ENCODE measurements around the gene EXOC8.

The EXOC8 gene

GRCh38 chr1:231381729-231382128 lies 44.1 kb upstream of the EXOC8 start:
- Histone ChIP-seq H3K36me3 (ENCODE audit: insufficient read depth, low read length) (no peaks in the 10 kb centered on the region), H3K27me3 (ENCODE audit: insufficient read depth, low read length) (no peaks in the 10 kb centered on the region), H3K9me2 (ENCODE audit: low read depth, low read length) (no peaks in the 10 kb centered on the region), H3K9me3 (ENCODE audit: low read length) (no peaks in the 10 kb centered on the region), H2AFZ (ENCODE audit: low read length) (no peak overlapping the region), H3F3A (ENCODE audit: insufficient read depth, low read length) (no peaks in the 10 kb centered on the region), H4K20me1 (ENCODE audit: insufficient read depth, low read length) (no peaks in the 10 kb centered on the region), H3K27ac (ENCODE audit: low read depth, low read length, poor library complexity, severe bottlenecking) (no peak overlapping the region), H3K4me2 (ENCODE audit: low read length) (no peak overlapping the region), H3K4me1 (ENCODE audit: insufficient read depth, low read length, severe bottlenecking) (no peaks in the 10 kb centered on the region), H3K4me3 (ENCODE audit: low read depth, low read length, poor library complexity, severe bottlenecking) (no peak overlapping the region), H3K79me2 (ENCODE audit: insufficient read depth, low read length) (0 out of 2 replicates have a peak, but pooled peaks cover 5% of the 10 kb centered on the region), H3K9ac (ENCODE audit: low read length) (no peak overlapping the region)
- TF ChIP-seq, protein P1, sequence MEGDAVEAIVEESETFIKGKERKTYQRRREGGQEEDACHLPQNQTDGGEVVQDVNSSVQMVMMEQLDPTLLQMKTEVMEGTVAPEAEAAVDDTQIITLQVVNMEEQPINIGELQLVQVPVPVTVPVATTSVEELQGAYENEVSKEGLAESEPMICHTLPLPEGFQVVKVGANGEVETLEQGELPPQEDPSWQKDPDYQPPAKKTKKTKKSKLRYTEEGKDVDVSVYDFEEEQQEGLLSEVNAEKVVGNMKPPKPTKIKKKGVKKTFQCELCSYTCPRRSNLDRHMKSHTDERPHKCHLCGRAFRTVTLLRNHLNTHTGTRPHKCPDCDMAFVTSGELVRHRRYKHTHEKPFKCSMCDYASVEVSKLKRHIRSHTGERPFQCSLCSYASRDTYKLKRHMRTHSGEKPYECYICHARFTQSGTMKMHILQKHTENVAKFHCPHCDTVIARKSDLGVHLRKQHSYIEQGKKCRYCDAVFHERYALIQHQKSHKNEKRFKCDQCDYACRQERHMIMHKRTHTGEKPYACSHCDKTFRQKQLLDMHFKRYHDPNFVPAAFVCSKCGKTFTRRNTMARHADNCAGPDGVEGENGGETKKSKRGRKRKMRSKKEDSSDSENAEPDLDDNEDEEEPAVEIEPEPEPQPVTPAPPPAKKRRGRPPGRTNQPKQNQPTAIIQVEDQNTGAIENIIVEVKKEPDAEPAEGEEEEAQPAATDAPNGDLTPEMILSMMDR (IDR thresholded peaks at IDR 0.05; ENCODE audit: low read length): no peak
- TF ChIP-seq EZH2 (IDR thresholded peaks at IDR 0.05; ENCODE audit: borderline replicate concordance, low read length): no peak

GRCh38 chr1:231376875-231377549 lies 39.4 kb upstream of the EXOC8 start:
- H4K20me1 ChIP-seq (ENCODE audit: insufficient read depth, low read length): no peaks in the 10 kb centered on the region
- H3K4me2 ChIP-seq (ENCODE audit: low read length): no peak overlapping the region
- no peak overlapping the region for H3K4me3 ChIP-seq (ENCODE audit: low read depth, low read length, poor library complexity, severe bottlenecking)
- H3K9ac ChIP-seq (ENCODE audit: low read length): no peak overlapping the region
- no peaks in the 10 kb centered on the region for H3F3A ChIP-seq (ENCODE audit: insufficient read depth, low read length)
- H2AFZ ChIP-seq (ENCODE audit: low read length): no peak overlapping the region
- H3K9me3 ChIP-seq (ENCODE audit: low read length): no peaks in the 10 kb centered on the region
- no peaks in the 10 kb centered on the region for H3K27me3 ChIP-seq (ENCODE audit: insufficient read depth, low read length)
- 0 out of 2 replicates have a peak, but pooled peaks cover 2% of the 10 kb centered on the region for H3K79me2 ChIP-seq (ENCODE audit: insufficient read depth, low read length)
- TF ChIP-seq EZH2 (IDR thresholded peaks at IDR 0.05; ENCODE audit: borderline replicate concordance, low read length): no peak
- TF ChIP-seq, protein P1 (IDR thresholded peaks at IDR 0.05; ENCODE audit: low read length): no peak
- H3K36me3 ChIP-seq (ENCODE audit: insufficient read depth, low read length): no peaks in the 10 kb centered on the region
- H3K27ac ChIP-seq (ENCODE audit: low read depth, low read length, poor library complexity, severe bottlenecking): no peak overlapping the region
- no peaks in the 10 kb centered on the region for H3K4me1 ChIP-seq (ENCODE audit: insufficient read depth, low read length, severe bottlenecking)
- no peaks in the 10 kb centered on the region for H3K9me2 ChIP-seq (ENCODE audit: low read depth, low read length)

DNA sequence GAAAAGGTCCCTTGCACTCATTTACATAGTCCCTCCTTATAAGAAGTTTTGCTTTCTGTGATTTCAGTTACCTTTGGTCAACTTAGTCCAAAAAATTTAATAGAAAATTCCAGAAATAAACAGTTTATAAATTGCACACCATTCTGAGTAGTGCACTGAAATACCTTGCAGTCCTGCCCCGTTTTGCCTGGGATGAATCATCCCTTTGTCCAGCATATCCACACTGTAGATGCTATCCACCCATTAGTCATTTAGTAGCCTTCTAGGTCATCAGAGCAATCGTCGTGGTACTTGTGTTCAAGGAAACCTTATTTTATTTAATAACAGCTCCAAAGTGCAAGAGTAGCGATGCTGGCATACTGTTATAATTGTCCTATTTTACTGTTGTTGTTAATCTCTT lies 38.4 kb upstream of the EXOC8 start:
- Histone ChIP-seq H3K9me2 (ENCODE audit: low read depth, low read length) (no peaks in the 10 kb centered on the region), H3K4me3 (ENCODE audit: low read depth, low read length, poor library complexity, severe bottlenecking) (no peak overlapping the region), H2AFZ (ENCODE audit: low read length) (no peak overlapping the region), H3K4me2 (ENCODE audit: low read length) (no peak overlapping the region), H4K20me1 (ENCODE audit: insufficient read depth, low read length) (no peaks in the 10 kb centered on the region), H3K36me3 (ENCODE audit: insufficient read depth, low read length) (no peaks in the 10 kb centered on the region), H3K9ac (ENCODE audit: low read length) (no peak overlapping the region), H3K27ac (ENCODE audit: low read depth, low read length, poor library complexity, severe bottlenecking) (no peak overlapping the region), H3K27me3 (ENCODE audit: insufficient read depth, low read length) (no peaks in the 10 kb centered on the region), H3K9me3 (ENCODE audit: low read length) (no peaks in the 10 kb centered on the region), H3K79me2 (ENCODE audit: insufficient read depth, low read length) (no peaks in the 10 kb centered on the region), H3F3A (ENCODE audit: insufficient read depth, low read length) (no peaks in the 10 kb centered on the region), H3K4me1 (ENCODE audit: insufficient read depth, low read length, severe bottlenecking) (no peaks in the 10 kb centered on the region)
- TF ChIP-seq EZH2 (IDR thresholded peaks at IDR 0.05; ENCODE audit: borderline replicate concordance, low read length): no peak
- TF ChIP-seq, protein P1 (IDR thresholded peaks at IDR 0.05; ENCODE audit: low read length): no peak
